Activated naive CD8-positive, alpha-beta T cell treated with anti-CD3 and anti-CD28 coated beads for 36 hours (primary cell): Measurements from ENCODE around the gene XRCC4. TPM values are rescaled to one million over a fixed set of nuclear protein-coding genes. Genes with fewer than 3 reads are reported as not detected.

ENCODE experiments used
- DNase-seq: peaks from one replicate; pipeline ENCODE4 v3.0.0; 2021
- H3K27ac Mint-ChIP-seq: one replicate; pipeline ENCODE4 v1.8.0; 2022; ENCODE audit warnings: mild to moderate bottlenecking, moderate library complexity, mixed read lengths
- H3K27me3 Mint-ChIP-seq: one replicate; pipeline ENCODE4 v1.8.0; 2022; ENCODE audit warnings: mild to moderate bottlenecking, mixed read lengths
- H3K36me3 Mint-ChIP-seq: one replicate; pipeline ENCODE4 v1.8.0; 2021; ENCODE audit warnings: mild to moderate bottlenecking, mixed read lengths
- H3K4me1 Mint-ChIP-seq: one replicate; pipeline ENCODE4 v1.8.0; 2021; ENCODE audit warnings: mixed read lengths
- H3K4me3 Mint-ChIP-seq: one replicate; pipeline ENCODE4 v1.8.0; 2022; ENCODE audit warnings: mild to moderate bottlenecking, moderate library complexity, mixed read lengths
- H3K9me3 Mint-ChIP-seq: one replicate; pipeline ENCODE4 v1.8.0; 2022; ENCODE audit warnings: mixed read lengths
- total RNA-seq, 2 experiments: library from RNA; stranded (reverse); gene quantifications; one replicate each; pipeline ENCODE4 v1.2.3, GENCODE V29; 2021

XRCC4 gene
- total RNA-seq, 2 experiments from 2014 or later, result 11.4 to 12.2 TPM

DNA sequence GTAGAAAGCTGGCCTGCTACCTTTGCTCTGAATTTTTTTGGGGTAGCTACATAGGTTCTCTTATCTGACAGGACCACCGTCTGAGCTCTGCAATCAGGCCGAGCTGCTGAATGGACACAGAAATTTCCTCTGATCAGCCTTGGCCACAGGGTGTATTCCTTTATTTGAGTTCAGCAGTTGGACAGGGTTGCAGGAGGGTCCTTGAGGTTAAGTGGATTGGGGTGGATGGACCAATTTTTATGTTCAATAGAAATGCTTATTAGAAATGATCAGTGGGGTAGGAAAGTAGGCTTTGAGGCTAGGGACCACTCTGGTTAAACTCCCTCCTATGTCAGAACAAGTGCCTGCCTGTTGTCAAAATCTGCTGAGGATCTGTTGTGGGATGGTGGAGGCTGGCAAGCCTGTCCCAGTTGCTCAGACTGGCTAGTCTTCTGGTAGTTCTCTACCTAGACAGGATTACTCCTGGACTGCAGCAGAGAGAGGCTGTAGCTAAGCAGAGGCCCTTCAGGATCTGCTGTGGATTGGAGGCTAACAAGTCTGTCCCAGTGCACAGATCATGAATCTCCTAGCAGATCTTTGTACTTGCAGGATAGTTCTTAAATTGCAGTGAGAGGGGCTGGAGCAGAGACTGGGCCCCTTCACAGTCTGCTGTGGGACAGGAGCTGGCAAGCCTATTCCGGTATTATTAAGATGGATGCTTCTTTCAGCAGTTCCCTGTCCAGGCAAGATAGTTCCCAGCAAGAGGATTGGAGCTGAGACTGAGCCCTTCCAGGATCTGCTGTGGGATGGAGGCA lies 18.0 kb downstream of the XRCC4 start:
- Mint-ChIP-seq H3K27me3 (no peaks in the 10 kb centered on the region), H3K4me1 (peaks cover 17% of the 10 kb centered on the region), H3K9me3 (peaks cover 25% of the 10 kb centered on the region), H3K36me3 (peaks cover 37% of the 10 kb centered on the region), H3K27ac (no peak overlapping the region), H3K4me3 (no peak overlapping the region)
- DNase-seq, result no peak

DNA sequence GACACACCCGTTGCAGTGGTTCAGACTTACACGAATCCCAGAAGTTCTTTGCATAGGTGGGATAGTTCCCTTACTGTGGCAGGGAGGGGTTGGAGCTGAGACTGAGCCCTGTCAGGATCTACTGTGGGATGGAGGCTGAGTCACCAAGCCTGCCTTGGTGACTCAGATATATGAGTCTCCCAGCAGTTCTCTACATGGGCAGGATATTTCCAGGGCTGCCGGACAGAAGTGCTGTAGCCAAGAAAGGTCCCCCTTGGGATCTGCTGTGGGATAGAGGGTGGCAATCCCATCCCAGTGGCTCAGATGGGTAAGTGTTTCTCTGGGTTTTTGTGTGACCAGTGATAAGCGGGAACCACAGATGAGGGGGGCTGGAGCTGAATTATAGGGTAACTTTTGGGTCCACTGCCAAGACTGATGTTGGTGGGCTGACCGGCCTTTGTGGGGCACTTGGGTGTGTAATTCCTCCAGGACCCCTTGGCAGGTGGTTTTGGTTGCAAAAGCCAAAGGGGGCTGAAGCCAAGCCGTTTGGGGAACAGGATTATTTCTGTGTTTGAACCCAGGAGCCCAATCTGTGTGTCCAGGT lies 18.7 kb downstream of the XRCC4 start:
- H3K27me3 Mint-ChIP-seq, result no peaks in the 10 kb centered on the region
- no peak for DNase-seq
- H3K9me3 Mint-ChIP-seq, result peaks cover 25% of the 10 kb centered on the region
- H3K27ac Mint-ChIP-seq, result no peak overlapping the region
- H3K36me3 Mint-ChIP-seq, result peaks cover 35% of the 10 kb centered on the region
- peaks cover 17% of the 10 kb centered on the region for H3K4me1 Mint-ChIP-seq
- H3K4me3 Mint-ChIP-seq, result no peak overlapping the region

DNA sequence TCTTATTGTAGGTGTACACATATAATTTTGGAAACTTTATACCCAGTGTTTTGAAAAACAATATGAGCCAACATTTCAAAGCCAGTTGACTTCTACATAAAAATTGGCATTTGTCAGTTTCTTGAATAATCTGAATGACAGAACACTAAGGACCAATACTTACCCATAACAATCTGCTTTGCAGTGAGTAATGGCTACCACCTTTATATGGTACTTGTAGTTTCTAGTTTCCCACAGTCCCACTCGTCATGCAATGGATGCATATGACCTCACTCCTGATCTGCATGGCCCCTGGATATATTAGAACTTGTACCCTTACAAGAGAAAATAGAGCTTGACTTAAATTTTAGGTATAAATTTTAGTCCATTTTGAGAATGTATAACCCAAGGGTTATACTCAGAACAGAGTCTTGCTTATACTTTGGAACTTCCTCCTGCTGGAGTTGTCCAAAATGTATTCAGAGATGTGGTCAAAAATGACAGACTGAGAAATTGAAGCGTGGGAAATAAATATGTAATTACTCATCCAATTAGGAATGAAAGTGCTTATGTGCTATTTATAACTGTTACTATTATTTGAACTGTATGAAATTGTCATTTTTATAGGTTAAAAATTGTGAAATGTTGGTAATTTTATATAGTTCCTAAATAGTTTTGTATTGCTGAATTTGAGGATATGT lies 19.5 kb downstream of the XRCC4 start:
- no peak for DNase-seq
- Mint-ChIP-seq H3K27ac (no peak overlapping the region), H3K4me1 (peaks cover 14% of the 10 kb centered on the region), H3K4me3 (no peak overlapping the region), H3K27me3 (no peaks in the 10 kb centered on the region), H3K36me3 (peaks cover 35% of the 10 kb centered on the region), H3K9me3 (peaks cover 24% of the 10 kb centered on the region)

DNA sequence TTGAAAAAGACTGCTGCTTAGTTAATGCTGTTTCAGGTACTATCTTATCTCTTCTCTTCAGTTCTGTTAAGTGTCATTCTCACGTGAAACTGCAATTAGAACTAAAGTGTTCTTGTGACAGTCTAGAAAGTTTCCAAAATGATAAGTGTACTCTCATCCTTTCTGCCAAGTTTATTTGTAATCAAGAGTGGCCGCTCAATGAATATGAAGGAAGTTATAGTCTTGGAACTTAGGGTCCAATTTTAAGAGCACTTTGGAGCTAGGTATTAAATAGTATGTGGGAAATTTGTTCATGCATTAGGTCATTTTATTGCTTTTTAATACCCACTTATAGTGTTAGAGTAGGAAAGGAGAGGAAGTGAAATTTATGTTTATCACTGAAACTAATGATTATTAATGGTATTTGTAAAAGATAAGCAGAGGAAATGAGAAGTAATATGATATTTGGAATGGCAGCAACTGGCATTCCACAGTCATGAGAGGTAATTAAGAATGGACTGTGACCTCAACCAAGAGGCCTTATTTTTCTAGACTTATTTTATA lies 20.4 kb downstream of the XRCC4 start:
- Mint-ChIP-seq H3K9me3 (peaks cover 16% of the 10 kb centered on the region), H3K27me3 (no peaks in the 10 kb centered on the region), H3K36me3 (peaks cover 27% of the 10 kb centered on the region), H3K27ac (no peak overlapping the region), H3K4me3 (no peak overlapping the region), H3K4me1 (peaks cover 7% of the 10 kb centered on the region)
- no peak for DNase-seq

DNA sequence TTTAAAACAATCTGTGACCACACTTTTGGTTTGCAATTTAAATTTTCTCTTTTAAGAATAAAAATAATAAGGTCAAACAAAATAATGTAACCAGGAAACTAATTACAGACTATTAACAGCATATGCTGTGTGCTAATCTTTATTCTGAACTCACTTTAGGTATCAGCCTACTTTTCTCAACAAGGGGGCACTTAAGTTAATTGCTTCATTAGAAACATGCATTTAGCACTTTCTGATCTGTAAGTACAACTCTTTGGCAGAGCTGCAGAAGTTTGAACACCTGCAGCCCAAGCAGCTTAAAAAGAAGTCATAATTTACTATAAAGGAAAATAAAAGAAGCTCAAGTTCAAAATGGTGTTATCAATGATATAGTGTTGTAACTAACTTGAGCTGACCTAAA lies 21.7 kb downstream of the XRCC4 start:
- Mint-ChIP-seq H3K27ac (no peak overlapping the region), H3K4me3 (no peak overlapping the region), H3K4me1 (peaks cover 1% of the 10 kb centered on the region), H3K27me3 (no peaks in the 10 kb centered on the region), H3K9me3 (peaks cover 5% of the 10 kb centered on the region), H3K36me3 (peaks cover 19% of the 10 kb centered on the region)
- DNase-seq, result no peak

DNA sequence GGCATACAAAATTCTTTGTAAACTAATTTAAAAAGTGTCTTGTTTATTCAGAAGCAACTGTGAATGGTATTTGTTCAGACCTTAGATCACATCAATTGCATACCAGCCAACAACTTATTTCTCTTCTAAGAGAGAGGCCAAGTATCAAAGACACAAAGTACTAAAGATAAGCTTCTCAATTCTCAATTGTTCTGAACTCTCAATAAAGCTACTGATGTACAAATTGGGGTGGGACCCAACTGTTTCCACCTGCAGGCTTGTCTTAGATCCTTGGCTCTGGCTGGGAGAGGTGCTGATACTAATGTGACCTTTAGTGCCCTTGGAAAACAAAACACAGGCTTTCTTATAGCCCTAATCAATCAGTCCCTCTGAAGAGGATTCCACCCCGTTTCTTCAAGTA lies 22.1 kb downstream of the XRCC4 start:
- DNase-seq, result no peak
- Mint-ChIP-seq H3K27me3 (no peaks in the 10 kb centered on the region), H3K4me3 (no peak overlapping the region), H3K27ac (no peak overlapping the region), H3K36me3 (peaks cover 16% of the 10 kb centered on the region), H3K9me3 (peaks cover 1% of the 10 kb centered on the region), H3K4me1 (peaks cover 1% of the 10 kb centered on the region)

DNA sequence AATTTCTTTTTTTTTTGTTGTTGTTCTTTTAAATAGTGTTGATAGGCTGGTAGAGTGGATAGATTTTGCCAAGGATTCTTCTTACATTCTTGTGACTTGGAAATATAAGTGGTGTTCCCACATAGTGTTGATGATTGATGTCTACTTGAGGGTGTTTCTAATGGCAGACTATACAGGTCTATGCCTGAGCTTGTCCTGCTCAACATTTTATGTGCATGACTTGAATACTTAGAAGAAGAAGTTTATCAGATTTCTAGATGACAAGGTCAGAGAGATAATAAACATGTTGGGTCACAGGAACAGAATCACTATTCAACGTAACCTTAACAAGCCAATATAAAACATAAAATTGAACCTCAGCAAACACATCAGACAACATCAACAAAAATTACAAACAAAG lies 24.2 kb downstream of the XRCC4 start:
- no peaks in the 10 kb centered on the region for H3K9me3 Mint-ChIP-seq
- H3K27me3 Mint-ChIP-seq, result no peaks in the 10 kb centered on the region
- no peak overlapping the region for H3K27ac Mint-ChIP-seq
- DNase-seq, result no peak
- peaks cover 2% of the 10 kb centered on the region for H3K36me3 Mint-ChIP-seq
- peaks cover 1% of the 10 kb centered on the region for H3K4me1 Mint-ChIP-seq
- H3K4me3 Mint-ChIP-seq, result no peak overlapping the region

DNA sequence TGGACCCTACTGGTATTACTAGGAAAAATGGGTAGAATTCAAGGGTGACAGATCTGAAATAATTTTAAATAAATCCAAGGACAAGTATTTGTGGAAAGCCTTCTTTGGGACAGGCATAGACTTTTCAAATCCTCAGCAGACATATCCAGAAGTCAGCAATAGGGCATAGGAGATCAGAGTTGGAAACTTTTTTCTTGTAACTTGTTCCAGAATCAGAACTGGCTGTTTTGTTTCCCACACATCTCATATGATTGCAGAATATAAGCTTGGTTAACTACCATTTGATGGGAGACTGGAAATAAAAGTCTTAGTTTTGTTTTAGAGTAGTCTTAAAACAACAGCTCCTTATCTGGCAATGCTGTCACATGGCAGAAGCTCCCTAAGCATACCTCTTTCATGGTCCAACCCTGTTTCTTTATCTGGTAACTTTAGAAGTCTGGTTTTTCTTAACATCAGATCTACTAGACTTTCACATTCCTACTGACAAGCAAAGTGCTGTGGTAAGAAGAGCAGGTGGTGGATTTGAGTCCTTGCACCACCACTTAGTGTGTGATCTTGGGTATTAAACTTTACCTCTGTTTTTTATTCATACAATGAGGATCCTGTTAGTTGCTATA lies 25.1 kb downstream of the XRCC4 start:
- Mint-ChIP-seq H3K27me3 (no peaks in the 10 kb centered on the region), H3K27ac (no peak overlapping the region), H3K4me3 (no peak overlapping the region), H3K4me1 (peaks cover 1% of the 10 kb centered on the region), H3K36me3 (peaks cover 5% of the 10 kb centered on the region), H3K9me3 (no peaks in the 10 kb centered on the region)
- DNase-seq, result no peak

DNA sequence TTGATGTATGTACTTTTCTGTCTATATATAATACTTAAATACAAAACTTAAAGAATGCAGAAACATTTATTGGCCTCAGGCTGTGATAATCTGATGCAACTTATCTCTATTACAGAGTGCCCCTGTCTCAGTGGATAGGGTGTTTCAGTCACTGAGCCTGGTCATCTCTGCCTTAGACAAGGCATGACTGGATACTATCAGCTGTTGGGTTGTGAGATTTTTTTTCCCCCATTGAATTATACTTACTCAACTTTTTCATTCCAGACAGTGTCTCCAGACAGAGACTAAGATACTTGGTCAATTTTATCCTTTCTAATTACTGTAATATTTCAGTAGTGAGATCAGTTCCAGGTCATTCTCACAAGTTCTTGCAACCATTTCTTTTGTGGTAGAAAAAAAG lies 26.7 kb downstream of the XRCC4 start:
- peaks cover 5% of the 10 kb centered on the region for H3K36me3 Mint-ChIP-seq
- H3K4me1 Mint-ChIP-seq, result peaks cover 1% of the 10 kb centered on the region
- no peak overlapping the region for H3K27ac Mint-ChIP-seq
- no peak for DNase-seq
- no peak overlapping the region for H3K4me3 Mint-ChIP-seq
- H3K9me3 Mint-ChIP-seq, result no peaks in the 10 kb centered on the region
- H3K27me3 Mint-ChIP-seq, result no peaks in the 10 kb centered on the region

DNA sequence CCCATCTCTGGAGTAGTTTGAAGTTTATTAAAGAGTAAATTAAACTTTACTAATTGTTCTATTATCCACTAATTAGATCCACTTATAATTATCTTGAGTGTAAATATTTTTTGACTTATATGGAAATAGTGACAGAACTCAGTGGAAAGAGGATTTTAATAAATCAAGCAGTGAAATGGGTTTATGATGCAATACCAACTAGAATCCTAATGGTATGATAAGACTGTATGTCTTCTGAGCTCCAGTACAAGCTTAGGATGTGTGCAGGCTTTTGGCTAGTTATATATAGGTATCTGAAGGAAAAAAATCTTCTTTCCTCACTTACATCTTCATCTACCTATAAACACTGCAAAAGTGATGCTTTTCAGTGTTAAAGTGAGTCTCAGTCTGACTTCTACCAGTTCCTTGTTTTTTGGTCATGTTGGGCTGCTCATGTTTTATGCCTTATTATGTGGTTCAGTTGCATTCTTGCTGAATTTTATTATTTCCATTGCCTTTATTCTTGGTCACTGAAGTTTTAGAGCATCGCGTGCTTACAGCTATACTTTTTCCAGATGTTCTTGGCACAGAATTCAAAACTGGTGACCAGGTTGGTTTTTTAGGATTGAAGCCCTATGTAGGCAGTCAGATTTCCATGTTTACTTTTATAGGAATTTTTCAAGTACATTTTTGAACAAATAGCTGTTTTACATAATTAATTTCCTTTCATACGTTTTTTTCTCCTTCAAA lies 30.5 kb downstream of the XRCC4 start:
- H3K9me3 Mint-ChIP-seq, result peaks cover 8% of the 10 kb centered on the region
- peaks cover 18% of the 10 kb centered on the region for H3K36me3 Mint-ChIP-seq
- DNase-seq, result no peak
- no peak overlapping the region for H3K27ac Mint-ChIP-seq
- H3K27me3 Mint-ChIP-seq, result no peaks in the 10 kb centered on the region
- no peak overlapping the region for H3K4me3 Mint-ChIP-seq
- H3K4me1 Mint-ChIP-seq, result no peaks in the 10 kb centered on the region

DNA sequence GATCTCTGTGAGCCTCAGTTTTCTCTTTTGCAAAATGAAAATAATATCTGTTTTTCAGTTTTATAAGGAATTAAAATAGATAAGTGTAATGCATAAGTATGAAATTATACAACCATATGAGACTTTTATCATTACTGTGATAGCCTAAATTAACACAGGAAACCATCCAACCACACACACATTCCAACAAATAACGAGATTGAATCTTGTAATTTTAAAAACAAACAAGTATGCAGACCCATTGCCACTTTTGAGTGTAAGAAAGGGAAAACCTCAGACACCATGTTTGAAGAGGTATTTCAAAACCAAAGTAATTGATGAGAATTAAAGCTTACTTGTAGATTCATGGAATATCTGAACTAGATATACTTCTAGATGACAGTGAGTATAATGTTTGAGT lies 32.0 kb downstream of the XRCC4 start:
- no peaks in the 10 kb centered on the region for H3K4me1 Mint-ChIP-seq
- no peaks in the 10 kb centered on the region for H3K27me3 Mint-ChIP-seq
- no peak overlapping the region for H3K27ac Mint-ChIP-seq
- no peak for DNase-seq
- peaks cover 31% of the 10 kb centered on the region for H3K36me3 Mint-ChIP-seq
- H3K9me3 Mint-ChIP-seq, result peaks cover 14% of the 10 kb centered on the region
- H3K4me3 Mint-ChIP-seq, result no peak overlapping the region

DNA sequence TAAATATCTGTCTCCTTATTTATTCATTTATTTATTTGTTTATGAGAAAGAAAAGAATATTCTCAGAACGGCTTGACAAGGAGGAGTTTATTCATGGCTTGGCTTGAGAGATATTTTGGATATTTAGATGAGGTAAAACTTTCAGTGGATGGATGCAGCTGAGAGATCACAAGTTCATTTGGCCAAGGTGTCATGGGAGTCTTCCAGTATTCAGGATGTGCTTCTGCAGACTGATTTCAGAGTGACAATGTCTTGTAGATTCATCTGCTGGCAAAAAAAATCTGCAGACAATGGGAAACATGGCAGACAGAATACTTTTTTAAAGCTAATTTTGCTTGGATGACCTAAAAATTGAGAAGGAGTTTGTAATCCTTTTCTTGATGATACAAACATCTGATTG lies 38.5 kb downstream of the XRCC4 start:
- Mint-ChIP-seq H3K4me1 (no peaks in the 10 kb centered on the region), H3K27ac (no peak overlapping the region), H3K36me3 (peaks cover 47% of the 10 kb centered on the region), H3K27me3 (no peaks in the 10 kb centered on the region), H3K4me3 (no peak overlapping the region), H3K9me3 (peaks cover 21% of the 10 kb centered on the region)
- DNase-seq, result no peak

DNA sequence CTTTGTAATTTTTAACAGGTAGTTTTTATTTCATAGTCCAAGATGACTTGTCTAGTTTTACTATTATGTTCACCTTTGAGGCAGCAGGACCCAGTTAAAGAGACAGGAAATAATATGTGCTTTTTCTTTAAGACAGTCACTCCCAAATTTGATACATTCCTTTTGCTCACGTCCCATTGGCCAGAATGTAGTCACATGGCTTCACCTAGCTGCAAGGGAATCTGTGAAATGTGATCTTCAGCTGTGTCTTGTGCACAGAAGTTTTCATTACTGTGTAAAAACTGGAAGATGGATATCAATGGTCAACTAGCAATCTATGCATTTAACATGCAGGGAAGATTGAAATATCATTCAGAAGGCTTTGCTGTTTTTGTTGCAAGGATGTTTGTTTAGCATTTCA lies 41.1 kb downstream of the XRCC4 start:
- Mint-ChIP-seq H3K27me3 (no peaks in the 10 kb centered on the region), H3K36me3 (peaks cover 31% of the 10 kb centered on the region), H3K9me3 (peaks cover 10% of the 10 kb centered on the region), H3K4me1 (no peaks in the 10 kb centered on the region), H3K27ac (no peak overlapping the region), H3K4me3 (no peak overlapping the region)
- DNase-seq, result no peak

DNA sequence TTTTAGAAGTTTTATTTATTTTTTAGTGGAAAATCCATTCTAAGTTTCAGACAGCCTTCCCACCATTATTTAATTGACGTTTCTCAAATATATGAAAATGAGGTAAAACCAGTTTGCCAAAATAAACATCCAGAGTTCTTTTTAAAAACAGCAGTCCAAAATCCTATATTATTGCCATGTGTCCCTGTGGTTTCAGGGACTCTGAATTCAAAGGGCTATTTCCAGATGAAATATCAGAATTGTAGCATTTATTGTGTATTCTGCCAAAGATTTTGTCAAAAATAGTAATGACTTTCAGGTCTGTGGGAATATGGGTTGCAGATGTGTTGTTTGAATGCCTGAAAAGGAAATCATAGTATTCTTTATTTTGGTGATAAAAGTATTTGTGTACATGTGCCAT lies 41.6 kb downstream of the XRCC4 start:
- H3K4me3 Mint-ChIP-seq, result no peak overlapping the region
- peaks cover 25% of the 10 kb centered on the region for H3K36me3 Mint-ChIP-seq
- no peaks in the 10 kb centered on the region for H3K27me3 Mint-ChIP-seq
- peaks cover 7% of the 10 kb centered on the region for H3K9me3 Mint-ChIP-seq
- no peaks in the 10 kb centered on the region for H3K4me1 Mint-ChIP-seq
- no peak for DNase-seq
- H3K27ac Mint-ChIP-seq, result no peak overlapping the region
